ENCODE results near the gene GLIS1. TPM values are rescaled to one million over a fixed set of nuclear protein-coding genes. Genes with fewer than 3 reads are reported as not detected.
A peak's percentile ranks its signal among the peaks of the same experiment; 100 is the strongest.

Gene GLIS1
- total and polyA plus RNA-seq, 2 experiments from 2014 or later = 0.26 to 0.31 TPM

- Histone ChIP-seq H3K36me3 (ENCODE audit: insufficient read depth) (no peaks in the 10 kb centered on the region), H2AFZ (peak overlapping the region; percentile 72; the same call in 1 of the 2 replicates), H3K4me3 (no peak overlapping the region), H3K27ac (ENCODE audit: low read depth) (no peak overlapping the region), H3F3A (replicated peaks; ENCODE audit: low read depth) (no peaks in the 10 kb centered on the region), H3K4me2 (no peak overlapping the region), H3K79me2 (replicated peaks; ENCODE audit: insufficient read depth) (no peaks in the 10 kb centered on the region), H3K27me3 (ENCODE audit: insufficient read depth) (no peaks in the 10 kb centered on the region), H4K20me1 (replicated peaks; ENCODE audit: insufficient read depth) (no peaks in the 10 kb centered on the region), H3K9me2 (ENCODE audit: insufficient read depth) (no peaks in the 10 kb centered on the region), H3K4me1 (ENCODE audit: insufficient read depth) (no peaks in the 10 kb centered on the region)
- Mint-ChIP-seq H3K27ac (peak overlapping the region; percentile 68; the same call in 1 of the 2 replicates), H3K4me1 (peaks cover 5% of the 10 kb centered on the region; the same call in 1 of the 3 replicates), H3K4me3 (no peak overlapping the region), H3K9me3 (no peaks in the 10 kb centered on the region; the same call in 2 of the 3 replicates), H3K36me3 (ENCODE audit: low read depth) (no peaks in the 10 kb centered on the region), H3K27me3 (ENCODE audit: insufficient read depth, low read depth, poor library complexity) (peaks cover 4% of the 10 kb centered on the region)
- ATAC-seq (peak; percentile 54), DNase-seq (ENCODE audit: low spot score) (no peak)
- TF ChIP-seq ZNF462 (CRISPR knock-in tag; IDR thresholded peaks at IDR 0.05) = no peak
- no peak for TF ChIP-seq EZH2 (IDR thresholded peaks at IDR 0.05; ENCODE audit: low read depth, unreplicated experiment)
- no peak for TF ChIP-seq POLR2AphosphoS5 (IDR thresholded peaks at IDR 0.05; ENCODE audit: low read depth)
- TF ChIP-seq REST (IDR thresholded peaks at IDR 0.05; ENCODE audit: unreplicated experiment) = no peak
- no peak for TF ChIP-seq ETS1 (IDR thresholded peaks at IDR 0.05)
- no peak for TF ChIP-seq EZH2phosphoT487 (IDR thresholded peaks at IDR 0.05; ENCODE audit: unreplicated experiment)
- TF ChIP-seq JUNB (IDR thresholded peaks at IDR 0.05; ENCODE audit: unreplicated experiment) = no peak
- no peak for TF ChIP-seq CTCF (conservative IDR thresholded peaks at IDR 0.05; ENCODE audit: low read depth in 2 of 2)
- no peak for TF ChIP-seq STAT1 (IDR thresholded peaks at IDR 0.05; ENCODE audit: unreplicated experiment)
- TF ChIP-seq ZNF114 (CRISPR knock-in tag; IDR thresholded peaks at IDR 0.05) = no peak
- no peak for TF ChIP-seq ZNF331 (CRISPR knock-in tag; IDR thresholded peaks at IDR 0.05; ENCODE audit: low read depth)
- no peak for TF ChIP-seq NANOG (IDR thresholded peaks at IDR 0.05; ENCODE audit: borderline replicate concordance)
Measured at GRCh38 chr1:53693773-53694717, 44.9 kb downstream of the GLIS1 start.

Measured in GM23338 (cell line).